CD4-positive, CD25-positive, alpha-beta regulatory T cell (primary cell): Measurements from ENCODE around the gene ADAM12. TPM values are rescaled to one million over a fixed set of nuclear protein-coding genes. Genes with fewer than 3 reads are reported as not detected.

Source experiments
- ATAC-seq, 2 donors: fragments of 150-1000 bp; cut with Tn5 transposase; one replicate each; pipeline ENCODE4 v1.10.0; 2021; ENCODE audit warnings: low read depth in 2 of 2, moderate number of reproducible peaks in 2 of 2, moderate library complexity in 1 of 2
- DNase-seq, 3 donors: peaks; one replicate each; pipeline versions ENCODE4 v3.0.0 to v3.0.0-alpha.2; 2012 to 2022; ENCODE audit warnings: mixed read lengths in 1 of 3
- H3K27ac ChIP-seq: one replicate; pipeline ENCODE4 v1.7.0; 2013; ENCODE audit warnings: mild to moderate bottlenecking, low read length; ENCODE audit not compliant: insufficient read depth, poor library complexity, severe bottlenecking
- H3K27me3 ChIP-seq: one replicate; pipeline ENCODE4 v1.7.0; 2013; ENCODE audit warnings: low read length; ENCODE audit not compliant: control insufficient read depth, insufficient read depth
- H3K36me3 ChIP-seq: one replicate; pipeline ENCODE4 v1.7.0; 2013; ENCODE audit warnings: mild to moderate bottlenecking, low read length, moderate library complexity; ENCODE audit not compliant: control insufficient read depth, insufficient read depth
- H3K4me1 ChIP-seq: 2 replicates; pipeline ENCODE4 v1.7.0; 2013; ENCODE audit warnings: mild to moderate bottlenecking, low read length; ENCODE audit not compliant: insufficient read depth, control insufficient read depth, poor library complexity, severe bottlenecking
- H3K4me3 ChIP-seq: one replicate; pipeline ENCODE4 v1.7.0; 2013; ENCODE audit warnings: low read depth, mild to moderate bottlenecking, low read length, moderate library complexity
- H3K9me3 ChIP-seq, 2 experiments: 1 replicate in 1 of 2; 2 replicates in 1 of 2; pipeline ENCODE4 v1.7.0; 2013; ENCODE audit warnings: low read length in 2 of 2, mild to moderate bottlenecking in 1 of 2, moderate library complexity in 1 of 2; ENCODE audit not compliant: control insufficient read depth in 2 of 2
- H3K27ac Mint-ChIP-seq, 3 donors: one replicate each; pipeline ENCODE4 v1.8.0; 2020 to 2022; ENCODE audit warnings: mild to moderate bottlenecking in 3 of 3, mixed read lengths in 3 of 3, moderate library complexity in 2 of 3
- H3K27me3 Mint-ChIP-seq: one replicate; pipeline ENCODE4 v1.8.0; 2022; ENCODE audit warnings: mild to moderate bottlenecking, mixed read lengths
- H3K36me3 Mint-ChIP-seq: one replicate; pipeline ENCODE4 v1.8.0; 2020; ENCODE audit warnings: mixed read lengths
- H3K4me1 Mint-ChIP-seq, 4 donors: one replicate each; pipeline ENCODE4 v1.8.0; 2020 to 2022; ENCODE audit warnings: mixed read lengths in 4 of 4, mild to moderate bottlenecking in 1 of 4
- H3K4me3 Mint-ChIP-seq, 4 donors: one replicate each; pipeline ENCODE4 v1.8.0; 2020 to 2022; ENCODE audit warnings: mild to moderate bottlenecking in 4 of 4, mixed read lengths in 4 of 4, moderate library complexity in 3 of 4
- H3K9me3 Mint-ChIP-seq, 7 donors: one replicate each; pipeline ENCODE4 v1.8.0; 2020 to 2022; ENCODE audit warnings: mixed read lengths in 7 of 7, mild to moderate bottlenecking in 3 of 7, moderate library complexity in 2 of 7
- polyA plus RNA-seq, 4 donors: library from polyadenylated mRNA; unstranded; fragments of 300-500 nt; fragmentation: Illumina TruSeq; gene quantifications; one replicate each; pipeline ENCODE4 v1.2.3, GENCODE V29; 2021
- total RNA-seq: library from RNA; stranded (reverse); gene quantifications from one replicate; pipeline ENCODE4 v1.2.3, GENCODE V29; 2022

The ADAM12 gene
- total and polyA plus RNA-seq, 5 donors from 2014 or later, result 1.3 to 3.8 (median 1.9) TPM

DNA sequence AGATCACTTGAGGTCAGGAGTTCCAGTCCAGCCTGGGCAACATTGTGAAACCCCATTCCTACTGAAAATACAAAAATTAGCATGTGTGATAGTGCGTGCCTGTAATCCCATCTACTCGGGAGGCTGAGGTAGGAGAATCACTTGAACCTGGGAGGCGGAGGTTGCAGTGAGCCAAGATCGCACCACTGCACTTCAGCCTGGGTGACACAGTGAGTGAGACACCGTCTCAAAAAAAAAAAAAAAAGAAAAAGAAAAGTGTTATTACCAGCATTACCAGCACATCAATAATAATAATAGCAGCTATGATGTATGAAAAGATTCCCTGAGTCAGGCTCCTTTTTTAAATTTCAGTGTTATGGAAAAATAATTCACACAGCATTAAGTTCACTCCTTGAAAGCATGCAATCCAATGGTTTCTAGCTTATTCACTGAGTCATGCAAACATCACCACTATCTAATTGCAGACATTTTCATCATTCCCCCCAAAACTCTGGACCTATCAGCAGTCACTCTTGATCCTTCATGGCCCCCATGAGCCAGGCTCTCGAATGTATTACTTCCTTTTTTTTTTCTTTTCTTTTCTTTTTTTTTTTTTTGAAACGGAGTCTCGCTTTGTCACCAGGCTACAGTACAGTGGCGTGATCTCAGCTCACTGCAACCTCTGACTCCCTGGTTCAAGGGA, 263.5 kb downstream of the ADAM12 start:
- Histone ChIP-seq H3K9me3 (no peaks in the 10 kb centered on the region), H3K36me3 (no peaks in the 10 kb centered on the region), H3K27ac (no peak overlapping the region), H3K4me3 (no peak overlapping the region), H3K27me3 (no peaks in the 10 kb centered on the region), H3K4me1 (no peaks in the 10 kb centered on the region)
- H3K27me3 Mint-ChIP-seq, result no peaks in the 10 kb centered on the region
- DNase-seq, result no peak
- peak overlapping the region in 1 of 3 donors; percentile 17 for H3K27ac Mint-ChIP-seq
- H3K4me1 Mint-ChIP-seq, result peaks cover 0 to 9% (median 1%) of the 10 kb centered on the region in 4 donors
- H3K36me3 Mint-ChIP-seq, result no peaks in the 10 kb centered on the region
- ATAC-seq, result no peak
- peaks cover 0 to 4% (median 0%) of the 10 kb centered on the region in 7 donors for H3K9me3 Mint-ChIP-seq
- H3K4me3 Mint-ChIP-seq, result no peak overlapping the region

DNA sequence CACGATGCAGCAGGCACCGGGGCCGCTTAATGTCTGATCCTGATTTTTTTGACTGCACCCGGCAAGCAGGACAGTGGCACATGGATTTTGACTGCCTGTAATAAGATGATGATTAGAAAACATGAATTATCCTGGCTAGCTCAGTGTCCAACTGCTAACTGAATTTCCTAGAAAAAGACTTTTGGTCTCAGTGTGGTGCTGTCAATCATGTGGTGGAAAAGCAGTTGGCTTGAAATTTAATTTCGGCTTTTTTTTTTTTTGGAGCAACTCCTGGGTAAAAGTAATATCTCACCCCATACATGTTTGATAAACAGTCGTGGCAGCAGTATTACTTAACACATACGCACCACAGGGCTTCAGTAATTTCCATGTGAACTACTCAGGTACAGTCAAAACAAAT, 264.2 kb downstream of the ADAM12 start:
- H3K9me3 ChIP-seq, result no peaks in the 10 kb centered on the region
- DNase-seq (no peak), ATAC-seq (no peak)
- Mint-ChIP-seq H3K9me3 (peaks cover 0 to 4% (median 0%) of the 10 kb centered on the region in 7 donors), H3K27ac (no peak overlapping the region), H3K36me3 (no peaks in the 10 kb centered on the region), H3K27me3 (no peaks in the 10 kb centered on the region), H3K4me3 (no peak overlapping the region), H3K4me1 (peaks cover 0 to 8% (median 1%) of the 10 kb centered on the region in 4 donors)
- H3K27ac ChIP-seq, result no peak overlapping the region
- no peaks in the 10 kb centered on the region for H3K27me3 ChIP-seq
- no peaks in the 10 kb centered on the region for H3K36me3 ChIP-seq
- H3K4me3 ChIP-seq, result no peak overlapping the region
- no peaks in the 10 kb centered on the region for H3K4me1 ChIP-seq

DNA sequence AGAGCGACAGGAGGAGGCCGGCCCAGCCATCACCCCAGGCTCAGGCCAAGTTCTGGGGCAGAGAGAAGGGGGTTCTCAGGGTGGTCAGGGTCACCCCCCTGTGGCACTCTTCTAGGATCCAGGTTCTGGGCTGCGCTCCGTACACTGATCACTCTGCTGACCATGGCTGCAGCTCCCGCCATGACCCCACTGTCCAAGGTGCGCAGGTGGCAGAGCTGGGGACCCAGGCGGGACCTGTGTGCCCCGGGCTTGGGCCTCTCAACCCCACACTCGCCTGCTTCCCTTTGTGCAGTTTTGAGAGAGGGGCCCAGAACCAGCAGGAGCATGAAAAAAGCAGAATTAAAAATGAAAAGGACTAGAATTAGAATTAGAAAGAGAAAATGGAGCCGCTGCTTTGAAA, 264.8 kb downstream of the ADAM12 start:
- H3K9me3 Mint-ChIP-seq, result peaks cover 0 to 4% (median 0%) of the 10 kb centered on the region in 7 donors
- no peaks in the 10 kb centered on the region for H3K27me3 Mint-ChIP-seq
- no peak overlapping the region for H3K4me3 ChIP-seq
- no peaks in the 10 kb centered on the region for H3K36me3 Mint-ChIP-seq
- ATAC-seq, result peak in 1 of 2 donors; percentile 24
- no peak overlapping the region for H3K27ac ChIP-seq
- H3K9me3 ChIP-seq, result no peaks in the 10 kb centered on the region
- no peaks in the 10 kb centered on the region for H3K27me3 ChIP-seq
- no peaks in the 10 kb centered on the region for H3K36me3 ChIP-seq
- peaks cover 0 to 3% (median 1%) of the 10 kb centered on the region in 4 donors for H3K4me1 Mint-ChIP-seq
- no peak for DNase-seq
- no peak overlapping the region for H3K4me3 Mint-ChIP-seq
- no peak overlapping the region for H3K27ac Mint-ChIP-seq
- no peaks in the 10 kb centered on the region for H3K4me1 ChIP-seq

DNA sequence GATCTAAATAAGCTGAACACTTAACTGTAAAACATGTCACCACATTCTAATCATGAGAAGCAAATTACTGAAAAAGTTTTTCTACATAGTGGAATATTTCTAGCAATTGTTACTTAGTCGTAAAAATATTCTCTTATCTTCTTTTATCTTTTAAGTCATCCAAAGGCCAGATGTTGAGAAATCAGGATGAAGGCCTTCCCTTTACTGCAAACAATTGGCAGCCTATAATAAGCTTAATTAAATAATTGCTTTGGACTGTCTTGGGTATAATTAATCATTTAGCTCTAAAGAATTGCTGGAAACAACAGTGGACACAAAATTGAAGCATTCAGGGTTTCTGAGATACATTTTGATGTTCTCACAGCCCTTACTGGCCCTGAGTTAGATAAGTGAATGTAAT, 265.4 kb downstream of the ADAM12 start:
- no peaks in the 10 kb centered on the region for H3K9me3 ChIP-seq
- no peak overlapping the region for H3K27ac ChIP-seq
- Mint-ChIP-seq H3K9me3 (peaks cover 0 to 4% (median 0%) of the 10 kb centered on the region in 7 donors), H3K27ac (no peak overlapping the region), H3K4me3 (no peak overlapping the region), H3K4me1 (peaks cover 0 to 3% (median 0%) of the 10 kb centered on the region in 4 donors), H3K27me3 (no peaks in the 10 kb centered on the region), H3K36me3 (no peaks in the 10 kb centered on the region)
- H3K4me1 ChIP-seq, result no peaks in the 10 kb centered on the region
- H3K36me3 ChIP-seq, result no peaks in the 10 kb centered on the region
- no peaks in the 10 kb centered on the region for H3K27me3 ChIP-seq
- no peak for DNase-seq
- no peak for ATAC-seq
- no peak overlapping the region for H3K4me3 ChIP-seq

DNA sequence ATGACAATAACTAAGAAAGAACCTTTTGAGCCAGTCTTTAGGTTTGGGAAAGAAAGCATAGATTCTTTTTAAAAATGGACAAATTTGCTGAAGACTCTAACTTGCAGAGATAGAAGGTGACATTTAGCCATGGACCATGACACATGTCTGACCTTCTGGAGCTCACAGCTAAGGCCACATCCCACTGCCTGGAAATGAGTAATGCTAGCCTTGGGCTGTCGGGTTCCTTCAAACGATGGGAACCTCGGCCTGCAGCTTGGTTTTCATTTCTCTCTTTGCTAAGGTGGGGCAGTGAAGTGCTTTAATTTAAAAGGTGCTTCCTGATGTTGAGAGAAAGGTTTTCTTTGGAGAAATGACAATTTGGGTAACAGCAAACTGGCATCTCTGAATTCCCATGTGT, 268.7 kb downstream of the ADAM12 start:
- no peaks in the 10 kb centered on the region for H3K27me3 Mint-ChIP-seq
- ATAC-seq, result no peak
- Histone ChIP-seq H3K4me3 (no peak overlapping the region), H3K27ac (no peak overlapping the region), H3K27me3 (no peaks in the 10 kb centered on the region), H3K36me3 (no peaks in the 10 kb centered on the region), H3K4me1 (no peaks in the 10 kb centered on the region), H3K9me3 (no peaks in the 10 kb centered on the region)
- peaks cover 0 to 1% (median 0%) of the 10 kb centered on the region in 4 donors for H3K4me1 Mint-ChIP-seq
- H3K36me3 Mint-ChIP-seq, result no peaks in the 10 kb centered on the region
- peaks cover 0 to 2% (median 0%) of the 10 kb centered on the region in 7 donors for H3K9me3 Mint-ChIP-seq
- no peak for DNase-seq
- no peak overlapping the region for H3K27ac Mint-ChIP-seq
- no peak overlapping the region for H3K4me3 Mint-ChIP-seq

DNA sequence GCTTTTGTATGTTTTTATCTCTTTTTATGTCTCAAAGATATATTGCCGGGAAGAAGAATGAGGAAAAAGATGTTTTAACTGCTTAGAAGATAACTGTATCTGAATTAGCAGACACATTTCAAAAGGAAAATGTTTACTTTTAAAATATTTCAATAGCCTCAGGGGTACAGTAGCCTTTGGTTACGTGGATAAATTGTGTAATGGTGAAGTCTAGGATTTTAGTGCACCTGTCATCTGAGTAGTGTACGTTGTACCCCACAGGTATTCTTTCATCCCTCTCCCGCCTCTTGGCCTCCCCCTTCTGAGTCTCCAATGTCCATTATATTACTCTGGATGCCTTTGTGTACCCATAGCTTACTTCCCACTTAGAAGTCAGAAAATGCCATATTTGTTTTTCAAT, 269.8 kb downstream of the ADAM12 start:
- no peaks in the 10 kb centered on the region for H3K9me3 ChIP-seq
- Mint-ChIP-seq H3K36me3 (no peaks in the 10 kb centered on the region), H3K9me3 (peaks cover 0 to 2% (median 0%) of the 10 kb centered on the region in 7 donors), H3K27me3 (no peaks in the 10 kb centered on the region), H3K27ac (no peak overlapping the region), H3K4me1 (peaks cover 0 to 1% (median 0%) of the 10 kb centered on the region in 4 donors), H3K4me3 (no peak overlapping the region)
- ATAC-seq (no peak), DNase-seq (no peak)
- H3K27me3 ChIP-seq, result no peaks in the 10 kb centered on the region
- H3K36me3 ChIP-seq, result no peaks in the 10 kb centered on the region
- H3K4me1 ChIP-seq, result no peaks in the 10 kb centered on the region
- H3K27ac ChIP-seq, result no peak overlapping the region
- no peak overlapping the region for H3K4me3 ChIP-seq

DNA sequence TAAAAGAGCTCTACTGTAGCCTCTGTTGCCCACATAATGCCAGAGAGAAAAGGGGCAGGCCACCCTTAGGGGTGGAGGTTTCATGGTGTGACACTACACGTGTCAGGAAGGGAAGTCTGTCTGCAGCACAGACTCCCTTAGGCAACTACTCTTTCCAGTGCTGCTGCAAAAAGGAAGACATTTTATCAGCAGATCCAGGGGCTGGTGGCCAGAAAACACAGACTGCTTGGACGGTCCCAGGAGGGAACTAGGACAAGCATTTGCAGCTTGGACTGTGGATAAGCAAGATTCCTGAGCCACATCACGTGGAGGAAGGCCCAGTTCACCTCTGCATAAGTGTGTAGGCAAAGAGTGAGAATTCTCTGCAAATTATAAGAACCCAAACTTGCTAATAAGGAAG, 271.1 kb downstream of the ADAM12 start:
- no peaks in the 10 kb centered on the region for H3K36me3 ChIP-seq
- Mint-ChIP-seq H3K4me1 (peaks cover 0 to 1% (median 0%) of the 10 kb centered on the region in 4 donors), H3K36me3 (no peaks in the 10 kb centered on the region), H3K4me3 (no peak overlapping the region), H3K27ac (no peak overlapping the region), H3K9me3 (peaks cover 0 to 2% (median 0%) of the 10 kb centered on the region in 7 donors), H3K27me3 (no peaks in the 10 kb centered on the region)
- no peaks in the 10 kb centered on the region for H3K27me3 ChIP-seq
- no peaks in the 10 kb centered on the region for H3K4me1 ChIP-seq
- ATAC-seq (no peak), DNase-seq (no peak)
- no peaks in the 10 kb centered on the region for H3K9me3 ChIP-seq
- no peak overlapping the region for H3K27ac ChIP-seq
- no peak overlapping the region for H3K4me3 ChIP-seq

DNA sequence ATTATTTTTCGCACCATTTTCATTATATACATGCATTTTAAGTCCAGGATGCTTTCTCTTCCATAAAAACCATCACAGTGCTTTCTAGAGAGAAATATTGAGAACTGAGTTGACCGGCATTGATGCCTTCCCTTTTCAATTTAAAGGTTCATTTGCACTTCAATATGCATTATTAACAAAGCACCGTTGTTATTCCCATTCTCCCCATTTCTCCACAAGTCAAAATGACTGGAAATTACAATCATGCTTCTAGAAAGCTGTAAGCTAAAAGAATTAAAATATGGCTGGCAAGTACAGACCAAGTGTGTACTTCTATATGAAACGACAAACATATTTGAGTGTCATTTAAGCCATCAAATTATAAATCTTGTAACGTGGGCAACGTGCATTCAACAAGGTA, 272.4 kb downstream of the ADAM12 start:
- no peaks in the 10 kb centered on the region for H3K27me3 Mint-ChIP-seq
- no peak overlapping the region for H3K27ac ChIP-seq
- H3K4me3 ChIP-seq, result no peak overlapping the region
- peaks cover 0 to 4% (median 0%) of the 10 kb centered on the region in 7 donors for H3K9me3 Mint-ChIP-seq
- no peak overlapping the region for H3K27ac Mint-ChIP-seq
- H3K4me1 Mint-ChIP-seq, result peaks cover 0 to 1% (median 0%) of the 10 kb centered on the region in 4 donors
- no peaks in the 10 kb centered on the region for H3K4me1 ChIP-seq
- no peak for ATAC-seq
- H3K36me3 Mint-ChIP-seq, result no peaks in the 10 kb centered on the region
- no peak for DNase-seq
- H3K4me3 Mint-ChIP-seq, result no peak overlapping the region
- H3K9me3 ChIP-seq, result no peaks in the 10 kb centered on the region
- H3K36me3 ChIP-seq, result no peaks in the 10 kb centered on the region
- H3K27me3 ChIP-seq, result no peaks in the 10 kb centered on the region
